ENCODE results near the gene TEX19.
"Not testable (repeated sequence)": the region's sequence is repeated elsewhere in the genome, so short reads cannot be mapped to it uniquely, and the experiment has no call there.

TEX19 gene

GRCh38 chr17:82378741-82379021 lies 19.6 kb downstream of the TEX19 start:
- no peak for DNase-seq

DNA sequence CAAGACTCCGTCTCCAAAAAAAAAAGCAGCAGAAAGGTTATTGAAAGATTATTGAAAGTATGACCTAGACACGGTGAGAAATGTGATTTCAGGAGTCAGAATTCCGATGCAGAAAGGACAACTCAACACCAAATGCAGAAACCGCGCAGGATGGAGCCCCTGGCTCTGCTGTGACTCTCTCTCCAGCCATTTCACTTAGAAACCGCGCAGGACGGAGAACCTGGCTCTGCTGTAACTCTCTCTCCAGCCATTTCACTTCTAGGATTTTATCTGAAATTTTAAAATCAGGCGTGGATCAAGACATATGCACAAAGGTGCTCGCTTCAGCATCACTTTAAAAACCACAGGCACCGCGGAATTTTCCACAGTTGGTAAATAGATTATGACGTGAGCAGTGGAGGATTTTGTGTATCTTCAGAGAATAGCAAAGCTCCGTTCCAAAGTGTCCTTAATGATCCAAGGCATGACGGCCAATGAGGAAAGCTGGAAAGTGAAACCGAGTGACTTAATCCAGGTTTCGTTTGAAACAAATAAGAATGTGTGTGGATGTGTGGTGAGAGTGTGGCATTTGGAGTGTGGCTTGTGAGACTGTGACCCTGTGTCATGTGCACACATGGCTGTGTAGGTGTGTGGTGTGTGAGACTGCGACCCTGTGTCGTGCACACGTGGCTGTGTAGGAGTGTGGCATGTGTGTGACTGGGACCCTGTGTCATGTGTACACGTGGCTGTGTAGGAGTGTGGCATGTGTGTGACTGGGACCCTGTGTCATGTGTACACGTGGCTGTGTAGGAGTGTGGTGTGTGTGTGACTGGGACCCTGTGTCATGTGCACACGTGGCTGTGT lies 22.0 kb downstream of the TEX19 start:
- no peak for DNase-seq

- not testable (repeated sequence) for DNase-seq
These were observed 22.6 kb downstream of the TEX19 start for GRCh38 chr17:82381703-82382009.

GRCh38 chr17:82382220-82382932 lies 23.3 kb downstream of the TEX19 start:
- not testable (repeated sequence) for DNase-seq

DNA sequence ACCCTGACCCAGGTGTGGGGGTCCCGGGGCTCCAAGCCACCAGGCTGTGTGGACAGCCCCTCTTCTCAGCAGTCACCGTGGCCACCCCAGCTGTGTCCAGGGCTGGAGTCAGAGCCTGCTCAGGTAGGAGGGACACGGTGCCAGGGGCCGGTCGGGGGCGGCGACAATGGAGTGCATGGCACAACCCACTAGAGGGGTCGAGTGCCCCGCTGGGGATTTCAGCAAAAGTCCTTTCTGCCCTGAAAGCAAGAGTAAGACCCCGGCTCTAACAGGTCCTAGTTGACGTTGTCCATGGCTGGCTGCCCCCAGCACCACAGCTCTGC lies 23.8 kb downstream of the TEX19 start:
- DNase-seq: no peak

GRCh38 chr17:82383411-82383810 lies 24.4 kb downstream of the TEX19 start:
- DNase-seq: no peak

GRCh38 chr17:82384051-82384729 lies 25.1 kb downstream of the TEX19 start:
- no peak for DNase-seq

DNA sequence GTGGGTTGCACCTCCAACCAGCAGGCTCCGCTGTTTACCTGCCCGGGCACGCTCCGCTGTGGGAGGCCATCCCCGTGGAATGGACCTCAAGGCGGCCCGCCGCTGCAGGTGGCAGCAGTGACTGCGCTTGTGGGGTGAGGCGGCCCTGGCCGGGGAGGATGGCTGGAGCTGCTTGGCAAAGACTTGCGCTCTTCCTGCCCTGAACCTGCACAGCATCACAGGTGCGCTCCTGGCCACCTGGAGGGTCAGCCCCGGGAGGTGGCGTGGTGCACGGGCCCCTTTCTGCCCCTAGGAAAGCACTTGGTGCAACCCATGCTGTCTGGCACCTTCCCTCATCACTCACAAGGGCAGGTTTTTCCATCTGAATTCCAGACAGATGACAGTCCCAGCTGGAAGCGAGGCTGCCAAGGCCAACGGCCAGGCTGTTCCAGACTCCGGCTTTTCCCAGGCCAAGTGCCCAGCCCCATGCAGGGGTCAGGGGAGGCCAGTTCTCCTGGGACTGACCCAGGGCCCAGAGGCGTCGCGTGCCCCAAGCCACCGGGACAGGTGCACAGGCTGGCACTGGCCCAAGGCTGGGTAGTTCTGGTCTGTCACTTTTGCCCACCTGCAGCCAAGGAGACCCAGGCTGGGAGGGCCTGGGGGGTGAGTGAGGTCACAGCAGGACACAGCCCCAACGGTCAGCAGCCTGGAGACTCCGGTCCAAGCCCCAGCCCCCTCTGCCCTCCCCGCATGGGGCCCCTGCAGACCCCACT lies 25.9 kb downstream of the TEX19 start:
- DNase-seq: no peak

DNA sequence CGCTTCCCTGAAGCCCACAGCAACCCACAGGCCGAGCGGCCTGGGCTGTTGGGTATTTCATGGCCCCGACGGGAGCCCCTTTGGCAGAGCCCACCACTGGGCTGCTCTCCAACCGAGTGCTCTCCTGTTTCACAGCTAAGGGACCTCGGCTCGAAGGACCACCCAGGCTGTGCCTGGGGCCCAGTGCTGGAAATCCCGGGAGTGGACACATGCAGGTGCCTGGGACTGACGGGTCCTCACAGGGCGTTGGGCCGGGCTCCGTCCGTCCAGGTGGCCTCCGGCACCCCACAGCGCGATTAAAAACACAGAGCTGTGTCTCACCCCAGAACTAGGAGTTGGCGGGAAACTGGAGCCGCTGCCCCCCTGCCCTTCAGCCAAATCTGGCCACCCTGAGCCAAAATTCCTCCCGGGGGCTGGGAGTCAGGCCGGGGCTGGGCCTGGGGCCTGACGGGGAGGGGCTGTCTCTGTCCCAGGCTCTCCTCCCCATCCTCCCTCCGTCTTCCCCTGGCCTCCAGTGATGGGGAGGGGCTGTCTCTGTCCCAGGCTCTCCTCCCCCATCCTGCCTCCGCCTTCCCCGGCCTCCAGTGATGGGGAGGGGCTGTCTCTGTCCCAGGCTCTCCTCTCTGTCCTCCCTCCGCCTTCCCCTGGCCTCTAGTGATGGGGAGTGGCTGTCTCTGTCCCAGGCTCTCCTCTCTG lies 26.7 kb downstream of the TEX19 start:
- DNase-seq: no peak

GRCh38 chr17:82386255-82386831 lies 27.3 kb downstream of the TEX19 start:
- DNase-seq: no peak

DNA sequence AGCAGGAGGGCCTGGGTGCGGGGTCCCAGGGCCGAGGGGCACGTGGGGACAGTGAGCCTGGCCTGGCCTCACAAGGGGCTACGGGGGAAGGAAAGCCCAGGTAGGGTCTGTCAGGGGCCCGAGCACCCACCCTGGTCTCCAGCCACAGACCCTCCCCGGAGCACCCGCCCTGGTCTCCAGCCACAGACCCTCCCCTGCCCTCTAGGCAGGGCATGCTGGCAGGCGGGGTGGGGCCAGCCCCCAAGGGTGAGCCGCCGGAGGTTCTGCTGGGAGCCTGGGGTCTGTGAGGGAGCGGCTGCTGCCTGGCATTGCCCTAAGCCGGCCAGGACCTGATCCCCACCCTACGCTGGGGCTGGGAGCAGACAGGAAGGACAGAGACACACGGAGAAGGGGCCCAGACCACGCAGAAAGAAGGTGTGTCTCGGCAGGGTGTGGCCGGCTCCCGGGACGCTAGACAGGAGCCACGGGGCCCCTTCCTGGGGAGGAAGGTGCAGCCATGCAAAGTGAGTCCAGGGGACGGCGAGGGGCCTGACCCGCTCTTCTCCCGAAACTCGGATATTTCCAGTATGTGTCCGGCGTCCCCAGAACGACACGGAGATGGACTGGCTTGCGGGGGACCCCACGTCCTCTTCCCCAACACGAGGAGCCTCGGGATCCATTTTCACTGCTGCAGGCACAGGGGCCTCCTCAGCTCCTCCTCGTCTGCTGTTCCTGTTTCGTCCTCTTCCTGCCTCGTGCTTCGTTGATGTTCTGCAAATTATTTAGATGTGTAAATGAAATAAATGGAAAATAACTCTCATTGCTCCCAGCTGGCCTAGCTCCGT lies 28.0 kb downstream of the TEX19 start:
- DNase-seq: no peak

DNA sequence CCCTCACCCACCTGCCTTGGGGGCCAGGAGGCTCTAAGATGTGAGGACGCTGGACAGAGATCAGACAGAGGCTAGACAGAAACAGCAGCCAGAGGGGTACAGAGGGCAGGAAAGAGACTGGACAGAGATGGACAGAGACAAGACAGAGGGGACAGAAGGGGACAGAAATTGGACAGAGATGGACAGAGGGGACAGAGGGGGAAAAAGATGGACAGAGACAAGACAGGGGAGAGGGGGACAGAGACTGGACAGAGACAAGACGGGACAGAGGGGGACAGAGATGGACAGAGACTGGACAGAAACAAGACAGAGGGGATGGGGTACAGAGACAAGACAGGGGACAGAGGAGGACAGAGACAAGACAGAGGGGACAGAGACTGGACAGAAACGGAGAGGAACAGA lies 28.7 kb downstream of the TEX19 start:
- DNase-seq: no peak

DNA sequence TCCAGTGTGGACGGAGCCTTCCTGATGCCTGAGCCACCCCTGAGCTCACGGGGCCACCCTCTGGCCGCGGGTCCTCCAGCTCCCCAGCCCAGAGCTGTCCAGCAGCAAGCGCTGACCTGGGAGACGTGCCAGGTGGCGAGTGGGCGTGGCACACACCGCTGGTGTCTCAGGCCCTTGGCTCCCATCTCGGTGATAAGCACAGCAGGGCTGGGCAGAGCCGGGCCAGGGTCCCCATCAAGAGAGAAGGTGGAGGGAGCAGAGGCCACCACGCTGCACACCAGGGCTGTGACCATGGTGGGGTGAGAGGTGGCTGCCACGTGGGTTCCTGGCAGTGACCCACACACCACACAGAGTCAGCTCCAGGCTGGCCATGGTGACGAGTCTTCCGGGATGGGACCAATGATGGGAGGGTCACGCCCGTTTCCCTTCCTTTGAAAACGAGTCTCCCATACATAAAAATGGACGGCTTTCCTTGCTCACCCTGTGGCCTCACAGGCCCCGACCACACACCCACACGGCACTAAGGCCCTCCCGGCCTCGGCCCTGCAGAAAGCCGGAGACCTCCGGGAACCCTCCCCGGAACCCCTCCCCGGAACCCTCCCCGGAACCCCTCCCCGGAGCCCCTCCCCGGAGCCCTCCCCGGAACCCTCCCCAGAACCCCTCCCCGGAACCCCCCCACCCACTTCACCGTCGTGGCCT lies 29.3 kb downstream of the TEX19 start:
- DNase-seq: no peak

GRCh38 chr17:82388922-82389283 lies 29.9 kb downstream of the TEX19 start:
- DNase-seq: no peak

DNA sequence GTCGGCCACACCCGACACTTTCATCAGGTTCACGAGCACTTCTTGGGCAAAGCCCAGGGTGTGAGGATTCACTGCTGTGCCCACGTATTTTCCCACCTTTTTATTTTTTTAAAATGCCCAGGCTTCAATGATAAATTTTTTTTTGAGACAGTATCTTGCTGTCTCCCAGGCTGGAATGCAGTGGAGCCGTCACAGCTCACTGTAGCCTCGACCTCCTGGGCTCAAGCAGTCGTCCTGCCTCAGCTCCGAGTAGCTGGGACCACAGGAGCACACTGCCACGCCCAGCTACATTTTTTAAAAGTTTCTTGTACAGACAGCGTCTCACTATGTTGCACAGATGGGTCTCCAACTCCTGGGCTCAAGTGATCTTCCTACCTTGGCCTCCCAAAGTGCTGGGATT lies 30.3 kb downstream of the TEX19 start:
- DNase-seq: no peak

GRCh38 chr17:82390015-82390859 lies 31.2 kb downstream of the TEX19 start:
- no peak for DNase-seq

DNA sequence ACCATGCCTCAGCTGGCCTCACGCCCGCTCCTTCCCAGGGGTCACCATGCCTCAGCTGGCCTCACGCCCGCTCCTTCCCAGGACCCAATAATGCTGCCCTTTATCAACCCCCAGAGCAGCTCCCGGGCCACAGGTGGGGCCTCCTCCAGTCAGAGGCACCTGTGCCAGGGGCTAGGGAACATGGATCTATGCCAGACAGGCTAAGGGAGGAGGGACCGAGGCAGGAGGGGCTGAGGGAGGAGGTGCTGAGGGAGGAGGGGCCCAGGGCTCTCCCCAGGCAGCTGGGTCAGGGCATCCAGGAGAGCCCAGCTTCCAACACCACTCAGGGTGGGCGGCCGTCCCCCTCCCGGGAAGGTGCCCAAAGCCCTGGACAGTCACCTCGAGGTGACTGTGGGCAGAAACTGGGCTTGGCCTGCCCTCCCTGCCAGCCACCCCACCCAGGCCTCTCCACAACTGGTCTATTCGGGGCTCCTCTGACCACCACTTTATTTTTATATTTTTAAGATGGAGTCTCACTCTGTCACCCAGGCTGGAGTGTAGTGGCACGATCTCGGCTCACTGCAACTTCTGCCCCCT lies 31.9 kb downstream of the TEX19 start:
- no peak for DNase-seq

- DNase-seq: no peak
These were observed 32.5 kb downstream of the TEX19 start for GRCh38 chr17:82391496-82392066.

GRCh38 chr17:82392209-82392920 lies 33.3 kb downstream of the TEX19 start:
- DNase-seq: no peak

Data from effector CD4-positive, alpha-beta T cell (primary cell).